ENCODE data around the gene SAMD4A.

DNA sequence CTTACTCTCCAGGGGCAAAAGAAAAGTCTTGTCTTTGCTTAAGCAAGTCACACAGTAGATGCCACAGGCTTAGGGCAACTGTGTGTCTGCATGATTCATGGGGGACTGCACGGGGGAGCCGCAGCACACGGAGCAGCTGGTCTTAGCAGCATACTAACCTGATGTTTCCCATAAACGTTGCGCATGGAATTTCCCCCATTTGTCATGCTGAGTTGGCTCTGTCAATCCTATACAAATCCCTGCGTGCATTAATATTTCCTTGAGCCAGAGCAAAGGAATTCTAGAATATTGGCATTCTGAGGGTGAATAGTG lies 71.2 kb downstream of the SAMD4A start:
- no peak for TF ChIP-seq ZNF274 (IDR thresholded peaks at IDR 0.05; ENCODE audit: low read depth, low read length)
- TF ChIP-seq YY1 (IDR thresholded peaks at IDR 0.05; ENCODE audit: insufficient read depth, insufficient read length), result no peak
- no peak for TF ChIP-seq SUZ12 (IDR thresholded peaks at IDR 0.05; ENCODE audit: extremely low read depth, insufficient read depth, insufficient read length)
